Cerebellar cortex (tissue), 1 donor: ENCODE results near the gene MAP3K8.
"Not testable (repeated sequence)": the region's sequence is repeated elsewhere in the genome, so short reads cannot be mapped to it uniquely, and the experiment has no call there.

ENCODE experiments used
- DNase-seq: peaks from one replicate; pipeline ENCODE4 v3.0.0-alpha.2; 2015; ENCODE audit warnings: low spot score

Gene MAP3K8

GRCh38 chr10:30422981-30423654 lies 10.9 kb upstream of the MAP3K8 start:
- DNase-seq: peak; percentile 57

- DNase-seq: not testable (repeated sequence)
Measured at GRCh38 chr10:30423655-30424275, 10.2 kb upstream of the MAP3K8 start.

GRCh38 chr10:30425336-30426075 lies 8.5 kb upstream of the MAP3K8 start:
- DNase-seq: no peak

GRCh38 chr10:30430544-30431298 lies 3.3 kb upstream of the MAP3K8 start:
- no peak for DNase-seq

GRCh38 chr10:30431435-30431911 lies 2.5 kb upstream of the MAP3K8 start:
- DNase-seq: no peak

GRCh38 chr10:30432622-30433305 lies 1.2 kb upstream of the MAP3K8 start:
- DNase-seq: no peak

- peak; percentile 59 for DNase-seq
Measured at GRCh38 chr10:30433306-30433729, 666 bp upstream of the MAP3K8 start.

GRCh38 chr10:30434273-30435072 lies 489 bp downstream of the MAP3K8 start:
- peak; percentile 49 for DNase-seq

- peak; percentile 24 for DNase-seq
Measured at GRCh38 chr10:30435073-30435422, 1.1 kb downstream of the MAP3K8 start.

GRCh38 chr10:30435499-30436167 lies 1.6 kb downstream of the MAP3K8 start:
- not testable (repeated sequence) for DNase-seq

- peak; percentile 25 for DNase-seq
Measured at GRCh38 chr10:30436191-30436611, 2.2 kb downstream of the MAP3K8 start.

- no peak for DNase-seq
Measured at GRCh38 chr10:30436671-30437030, 2.7 kb downstream of the MAP3K8 start.

GRCh38 chr10:30437031-30437841 lies 3.3 kb downstream of the MAP3K8 start:
- no peak for DNase-seq

GRCh38 chr10:30438021-30438850 lies 4.3 kb downstream of the MAP3K8 start:
- no peak for DNase-seq

- no peak for DNase-seq
Measured at GRCh38 chr10:30439931-30440330, 5.9 kb downstream of the MAP3K8 start.

- no peak for DNase-seq
Measured at GRCh38 chr10:30442019-30442606, 8.1 kb downstream of the MAP3K8 start.

- DNase-seq: no peak
Measured at GRCh38 chr10:30443049-30443448, 9.1 kb downstream of the MAP3K8 start.

GRCh38 chr10:30445711-30446110 lies 11.7 kb downstream of the MAP3K8 start:
- DNase-seq: no peak
